ENCODE results near the gene NIPAL4.

DNA sequence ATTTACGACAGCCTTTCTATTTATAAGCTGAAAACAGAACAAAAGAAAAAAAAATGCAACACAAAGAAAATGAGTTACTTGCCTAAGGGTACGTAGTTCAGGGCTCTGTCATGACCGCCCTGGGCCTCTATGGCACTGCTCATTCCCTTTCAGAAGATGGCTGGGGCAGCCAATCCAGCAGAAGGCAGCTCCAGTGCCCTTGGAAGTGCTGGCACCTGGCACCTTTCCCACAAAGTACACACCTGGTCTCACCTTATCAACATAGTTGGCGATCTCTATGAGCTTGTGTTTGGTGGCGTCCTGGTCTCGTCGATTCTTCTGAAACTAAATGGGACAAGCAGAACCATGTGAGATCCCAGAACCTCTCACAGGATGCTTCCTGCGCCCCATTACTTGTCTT is 53.2 kb downstream of the NIPAL4 start:
- no peak for TF ChIP-seq POLR2A (IDR thresholded peaks at IDR 0.05)
- TF ChIP-seq, protein P1, sequence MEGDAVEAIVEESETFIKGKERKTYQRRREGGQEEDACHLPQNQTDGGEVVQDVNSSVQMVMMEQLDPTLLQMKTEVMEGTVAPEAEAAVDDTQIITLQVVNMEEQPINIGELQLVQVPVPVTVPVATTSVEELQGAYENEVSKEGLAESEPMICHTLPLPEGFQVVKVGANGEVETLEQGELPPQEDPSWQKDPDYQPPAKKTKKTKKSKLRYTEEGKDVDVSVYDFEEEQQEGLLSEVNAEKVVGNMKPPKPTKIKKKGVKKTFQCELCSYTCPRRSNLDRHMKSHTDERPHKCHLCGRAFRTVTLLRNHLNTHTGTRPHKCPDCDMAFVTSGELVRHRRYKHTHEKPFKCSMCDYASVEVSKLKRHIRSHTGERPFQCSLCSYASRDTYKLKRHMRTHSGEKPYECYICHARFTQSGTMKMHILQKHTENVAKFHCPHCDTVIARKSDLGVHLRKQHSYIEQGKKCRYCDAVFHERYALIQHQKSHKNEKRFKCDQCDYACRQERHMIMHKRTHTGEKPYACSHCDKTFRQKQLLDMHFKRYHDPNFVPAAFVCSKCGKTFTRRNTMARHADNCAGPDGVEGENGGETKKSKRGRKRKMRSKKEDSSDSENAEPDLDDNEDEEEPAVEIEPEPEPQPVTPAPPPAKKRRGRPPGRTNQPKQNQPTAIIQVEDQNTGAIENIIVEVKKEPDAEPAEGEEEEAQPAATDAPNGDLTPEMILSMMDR (IDR thresholded peaks at IDR 0.05): no peak
